NT2/D1 (cell line): ENCODE results near the gene CELF3.
"Not testable (repeated sequence)": the region's sequence is repeated elsewhere in the genome, so short reads cannot be mapped to it uniquely, and the experiment has no call there.

ENCODE experiments used
- DNase-seq: peaks from one replicate; pipeline ENCODE4 v3.0.0-alpha.2; 2011; ENCODE audit warnings: low read depth, low spot score
- H3K27me3 ChIP-seq: 2 replicates; pipeline ENCODE4 v1.6.0; 2011; ENCODE audit warnings: mild to moderate bottlenecking; ENCODE audit not compliant: insufficient read length, insufficient read depth
- H3K36me3 ChIP-seq: 2 replicates; pipeline ENCODE4 v1.6.1; 2011; ENCODE audit warnings: mild to moderate bottlenecking, low read length, mixed read lengths; ENCODE audit not compliant: insufficient read depth, insufficient read length
- H3K4me1 ChIP-seq: 2 replicates; pipeline ENCODE4 v1.5.1; 2011; ENCODE audit not compliant: insufficient read depth, insufficient read length
- H3K4me3 ChIP-seq: 2 replicates; pipeline ENCODE4 v1.5.1; 2011; ENCODE audit warnings: low read depth; ENCODE audit not compliant: insufficient read length
- H3K9ac ChIP-seq: 2 replicates; pipeline ENCODE4 v1.6.0; 2011; ENCODE audit warnings: low read depth; ENCODE audit not compliant: insufficient read length
- H3K9me3 ChIP-seq: 2 replicates; pipeline ENCODE4 v1.5.1; 2011; ENCODE audit warnings: mild to moderate bottlenecking, low read length; ENCODE audit not compliant: insufficient read depth
- SUZ12 ChIP-seq: IDR thresholded peaks from 2 replicates; pipeline ENCODE4 v1.6.1; 2011; ENCODE audit not compliant: insufficient read length, insufficient read depth; ENCODE audit errors: extremely low read depth
- YY1 ChIP-seq: IDR thresholded peaks from 2 replicates; pipeline ENCODE4 v1.6.1; 2011; ENCODE audit not compliant: insufficient read length, insufficient read depth
- ZNF274 ChIP-seq: IDR thresholded peaks from 2 replicates; pipeline ENCODE4 v1.6.1; 2011; ENCODE audit warnings: mild to moderate bottlenecking, low read depth, low read length

CELF3 gene

DNA sequence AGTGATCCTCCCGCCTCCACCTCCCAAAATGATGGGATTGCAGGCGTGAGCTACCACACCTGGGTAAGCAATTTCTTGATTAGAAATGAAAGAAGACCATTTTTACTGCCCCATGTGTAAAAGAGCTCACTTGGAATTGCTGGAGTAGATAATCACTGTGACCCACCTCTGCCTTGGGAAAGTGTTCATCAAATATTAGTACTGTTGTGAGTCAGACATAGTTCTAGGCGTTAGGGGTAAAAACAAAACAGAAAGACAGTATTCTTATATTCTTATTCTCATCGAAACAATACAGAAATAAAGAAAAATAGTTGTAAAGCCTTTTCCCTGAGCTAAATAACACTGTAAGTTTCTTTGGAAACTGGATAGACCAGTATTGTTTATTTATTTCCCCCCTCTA is 36.2 kb downstream of the CELF3 start:
- Histone ChIP-seq H3K27me3 (no peaks in the 10 kb centered on the region), H3K36me3 (peaks cover 26% of the 10 kb centered on the region), H3K4me3 (no peak overlapping the region), H3K9ac (no peak overlapping the region), H3K4me1 (no peaks in the 10 kb centered on the region), H3K9me3 (no peaks in the 10 kb centered on the region)
- no peak for TF ChIP-seq SUZ12
- no peak for TF ChIP-seq ZNF274
- no peak for TF ChIP-seq YY1
- no peak for DNase-seq

DNA sequence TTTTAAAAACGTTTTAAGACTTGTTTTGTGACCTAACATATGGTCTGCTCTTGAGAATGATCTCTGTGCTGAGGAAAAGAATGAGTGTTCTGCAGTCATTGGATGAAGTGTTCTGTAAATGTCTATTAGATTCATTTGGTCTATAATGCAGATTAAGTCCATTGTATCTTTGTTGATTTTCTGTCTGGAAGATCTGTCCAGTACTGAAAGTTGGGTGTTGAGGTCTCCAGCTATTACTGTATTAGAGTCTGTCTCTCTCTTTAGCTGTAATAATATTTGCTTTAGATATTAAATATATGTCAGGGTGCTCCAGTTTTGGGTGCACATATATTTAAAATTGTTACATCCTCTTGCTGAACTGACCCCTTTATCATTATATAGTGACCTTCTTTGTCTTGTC is 43.2 kb downstream of the CELF3 start:
- DNase-seq, result no peak
- H3K36me3 ChIP-seq, result peaks cover 28% of the 10 kb centered on the region
- H3K27me3 ChIP-seq, result no peaks in the 10 kb centered on the region
- no peak for TF ChIP-seq SUZ12
- TF ChIP-seq YY1, result no peak
- no peak for TF ChIP-seq ZNF274
- H3K4me1 ChIP-seq, result no peaks in the 10 kb centered on the region
- no peak overlapping the region for H3K9ac ChIP-seq
- no peak overlapping the region for H3K4me3 ChIP-seq
- no peaks in the 10 kb centered on the region for H3K9me3 ChIP-seq

DNA sequence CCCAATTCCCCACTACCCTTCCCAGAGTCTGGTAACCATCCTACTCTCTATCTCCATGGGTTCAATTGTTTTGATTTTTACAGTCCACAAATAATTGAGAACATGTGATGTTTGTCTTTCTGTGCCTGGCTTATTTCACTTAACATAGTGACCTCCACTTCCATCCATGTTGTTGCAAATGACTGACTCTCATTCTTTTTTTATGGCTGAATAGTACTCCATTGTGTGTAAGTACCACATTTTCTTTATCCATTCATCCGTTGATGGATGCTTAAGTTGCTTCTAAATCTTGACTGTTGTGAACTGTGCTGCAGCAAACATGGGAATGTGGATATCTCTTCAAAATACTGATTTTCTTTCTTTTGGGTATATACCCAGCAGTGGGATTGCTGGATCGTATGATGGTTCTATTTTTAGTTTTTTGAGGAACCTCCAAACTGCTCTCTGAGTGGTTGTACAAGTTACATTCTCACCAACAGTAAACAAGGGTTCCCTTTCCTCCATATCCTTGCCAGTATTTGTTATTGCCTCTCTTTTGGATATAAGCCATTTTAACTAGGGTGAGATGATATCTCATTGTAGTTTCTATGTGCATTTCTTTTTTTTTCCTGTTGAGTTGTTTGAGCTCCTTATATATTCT is 46.4 kb downstream of the CELF3 start:
- not testable (repeated sequence) for H3K4me1 ChIP-seq, H3K27me3 ChIP-seq, DNase-seq, H3K4me3 ChIP-seq, H3K9me3 ChIP-seq, H3K9ac ChIP-seq
- peaks cover 35% of the 10 kb centered on the region for H3K36me3 ChIP-seq

DNA sequence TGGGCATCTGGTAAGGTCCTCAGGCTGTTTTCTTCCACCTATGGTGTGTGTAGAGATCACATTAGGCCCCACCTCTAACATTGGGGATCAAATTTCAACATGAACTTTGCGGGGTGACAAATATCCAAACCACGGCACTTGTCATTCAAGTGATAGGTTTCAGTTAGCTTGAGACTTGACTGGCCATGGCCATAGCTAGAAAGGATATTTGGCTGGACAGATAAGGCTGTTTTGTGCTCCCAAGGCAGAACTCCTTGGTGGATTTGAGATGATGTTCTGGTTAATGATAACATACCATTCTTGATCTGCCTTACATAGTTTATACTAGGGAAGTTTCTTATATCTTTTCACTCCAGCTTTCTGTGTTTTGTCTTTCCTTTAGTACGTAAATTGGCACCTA is 48.5 kb downstream of the CELF3 start:
- Histone ChIP-seq H3K27me3 (no peaks in the 10 kb centered on the region), H3K9me3 (no peaks in the 10 kb centered on the region), H3K36me3 (peaks cover 42% of the 10 kb centered on the region), H3K9ac (no peak overlapping the region), H3K4me1 (no peaks in the 10 kb centered on the region), H3K4me3 (no peak overlapping the region)
- TF ChIP-seq YY1 (no peak), ZNF274 (no peak), SUZ12 (no peak)
- no peak for DNase-seq

DNA sequence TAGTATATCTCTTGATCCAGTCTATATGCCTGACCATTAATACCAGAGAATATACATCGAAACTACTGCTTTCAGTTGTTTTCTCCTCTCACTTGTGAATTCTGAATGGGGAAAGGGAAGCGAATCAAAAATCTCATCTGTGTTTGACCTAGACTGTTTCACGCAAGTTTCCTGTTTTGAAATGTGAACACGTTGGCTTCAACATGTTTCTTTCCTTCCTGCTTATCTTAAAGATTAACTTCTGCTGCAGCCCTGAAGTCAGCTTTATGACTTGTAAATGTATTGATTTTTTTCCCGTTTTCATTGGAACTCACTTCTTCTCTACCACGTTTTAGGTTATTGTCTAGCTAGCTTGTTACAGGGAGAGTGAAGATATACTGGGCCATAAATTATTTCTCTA is 54.9 kb downstream of the CELF3 start:
- no peak for DNase-seq
- Histone ChIP-seq H3K4me3 (no peak overlapping the region), H3K9ac (no peak overlapping the region), H3K36me3 (peaks cover 63% of the 10 kb centered on the region), H3K27me3 (no peaks in the 10 kb centered on the region), H3K4me1 (no peaks in the 10 kb centered on the region), H3K9me3 (no peaks in the 10 kb centered on the region)
- TF ChIP-seq SUZ12 (no peak), YY1 (no peak), ZNF274 (no peak)

DNA sequence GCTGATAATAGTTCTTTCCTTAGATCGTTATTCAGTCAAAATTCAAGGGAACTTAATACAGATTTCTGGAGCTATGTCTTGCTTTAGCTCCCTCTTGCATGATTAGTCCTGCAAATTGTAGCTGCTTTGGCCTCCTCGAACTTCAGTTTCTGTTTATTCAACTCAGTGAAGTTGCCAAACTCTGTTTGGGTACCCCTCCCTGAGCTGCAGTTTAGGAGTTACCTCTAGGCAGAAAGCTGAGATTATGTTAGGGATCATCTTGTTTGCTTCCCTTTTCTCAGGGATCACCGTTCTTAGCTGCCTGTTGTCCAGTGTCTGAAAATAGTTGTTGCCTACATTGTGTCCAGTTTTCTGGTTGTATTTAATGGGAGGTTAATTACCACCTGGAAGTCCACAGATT is 61.2 kb downstream of the CELF3 start:
- Histone ChIP-seq H3K4me1 (no peaks in the 10 kb centered on the region), H3K36me3 (peaks cover 44% of the 10 kb centered on the region), H3K27me3 (no peaks in the 10 kb centered on the region), H3K4me3 (no peak overlapping the region), H3K9me3 (peaks cover 10% of the 10 kb centered on the region; the same call in 1 of the 2 replicates), H3K9ac (no peak overlapping the region)
- DNase-seq, result no peak
- TF ChIP-seq YY1 (no peak), ZNF274 (no peak), SUZ12 (no peak)

DNA sequence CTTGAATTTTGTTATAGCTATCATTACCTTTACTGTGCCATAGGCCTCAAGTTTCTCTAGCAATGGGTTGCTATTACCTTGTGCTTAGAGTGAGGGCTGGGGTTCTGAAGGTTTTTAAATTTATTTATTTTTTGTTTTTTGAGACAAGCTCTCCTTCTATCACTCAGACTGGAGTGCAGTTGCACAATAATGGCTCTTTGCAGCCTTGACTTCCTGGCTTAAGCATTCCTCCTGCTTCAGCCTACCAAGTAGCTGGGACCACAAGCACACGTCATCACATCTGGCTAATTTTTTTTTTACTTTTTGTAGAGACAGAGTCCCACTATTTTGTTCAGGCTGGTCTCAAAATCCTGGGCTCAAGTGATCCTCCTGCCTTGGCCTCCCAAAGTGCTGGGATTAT is 63.2 kb downstream of the CELF3 start:
- peaks cover 15% of the 10 kb centered on the region; the same call in 1 of the 2 replicates for H3K9me3 ChIP-seq
- DNase-seq, result no peak
- H3K4me1 ChIP-seq, result no peaks in the 10 kb centered on the region
- no peaks in the 10 kb centered on the region for H3K27me3 ChIP-seq
- TF ChIP-seq ZNF274 (no peak), SUZ12 (no peak), YY1 (no peak)
- no peak overlapping the region for H3K4me3 ChIP-seq
- H3K36me3 ChIP-seq, result peaks cover 33% of the 10 kb centered on the region
- H3K9ac ChIP-seq, result no peak overlapping the region
